Activated naive CD4-positive, alpha-beta T cell treated with anti-CD3 and anti-CD28 coated beads, Interleukin-2, amount 50 U/mL, for 24 hours (primary cell): ENCODE results near the gene APOBEC3H.

Experiments
- H3K27ac Mint-ChIP-seq: one replicate; pipeline ENCODE4 v1.8.0; 2021; ENCODE audit warnings: mild to moderate bottlenecking, mixed read lengths
- H3K27me3 Mint-ChIP-seq: one replicate; pipeline ENCODE4 v1.8.0; 2021; ENCODE audit warnings: mixed read lengths
- H3K36me3 Mint-ChIP-seq: one replicate; pipeline ENCODE4 v1.8.0; 2021; ENCODE audit warnings: mixed read lengths
- H3K4me1 Mint-ChIP-seq: one replicate; pipeline ENCODE4 v1.8.0; 2021; ENCODE audit warnings: mixed read lengths
- H3K4me3 Mint-ChIP-seq: one replicate; pipeline ENCODE4 v1.8.0; 2021; ENCODE audit warnings: mild to moderate bottlenecking, mixed read lengths
- H3K9me3 Mint-ChIP-seq: one replicate; pipeline ENCODE4 v1.8.0; 2021; ENCODE audit warnings: mixed read lengths

APOBEC3H gene

GRCh38 chr22:39136317-39136716 lies 39.3 kb downstream of the APOBEC3H start:
- H3K4me1 Mint-ChIP-seq = no peaks in the 10 kb centered on the region
- no peak overlapping the region for H3K27ac Mint-ChIP-seq
- H3K9me3 Mint-ChIP-seq = no peaks in the 10 kb centered on the region
- H3K4me3 Mint-ChIP-seq = no peak overlapping the region
- H3K27me3 Mint-ChIP-seq = no peaks in the 10 kb centered on the region
- H3K36me3 Mint-ChIP-seq = peaks cover 2% of the 10 kb centered on the region

GRCh38 chr22:39138357-39138997 lies 41.4 kb downstream of the APOBEC3H start:
- H3K4me3 Mint-ChIP-seq = no peak overlapping the region
- H3K9me3 Mint-ChIP-seq = no peaks in the 10 kb centered on the region
- peaks cover 6% of the 10 kb centered on the region for H3K4me1 Mint-ChIP-seq
- H3K27ac Mint-ChIP-seq = no peak overlapping the region
- no peaks in the 10 kb centered on the region for H3K27me3 Mint-ChIP-seq
- H3K36me3 Mint-ChIP-seq = peaks cover 2% of the 10 kb centered on the region

GRCh38 chr22:39139933-39140332 lies 42.9 kb downstream of the APOBEC3H start:
- Mint-ChIP-seq H3K27ac (peak overlapping the region; percentile 17), H3K27me3 (no peaks in the 10 kb centered on the region), H3K36me3 (peaks cover 2% of the 10 kb centered on the region), H3K9me3 (no peaks in the 10 kb centered on the region), H3K4me1 (peaks cover 19% of the 10 kb centered on the region), H3K4me3 (no peak overlapping the region)

GRCh38 chr22:39142088-39142680 lies 45.1 kb downstream of the APOBEC3H start:
- Mint-ChIP-seq H3K27ac (no peak overlapping the region), H3K9me3 (no peaks in the 10 kb centered on the region), H3K4me1 (peaks cover 29% of the 10 kb centered on the region), H3K4me3 (no peak overlapping the region), H3K36me3 (no peaks in the 10 kb centered on the region), H3K27me3 (no peaks in the 10 kb centered on the region)

- Mint-ChIP-seq H3K27me3 (no peaks in the 10 kb centered on the region), H3K4me1 (peaks cover 41% of the 10 kb centered on the region), H3K4me3 (peak overlapping the region; percentile 85), H3K9me3 (no peaks in the 10 kb centered on the region), H3K27ac (peak overlapping the region; percentile 89), H3K36me3 (no peaks in the 10 kb centered on the region)
These were observed 47.2 kb downstream of the APOBEC3H start for GRCh38 chr22:39144101-39144767.

- no peaks in the 10 kb centered on the region for H3K9me3 Mint-ChIP-seq
- H3K36me3 Mint-ChIP-seq = no peaks in the 10 kb centered on the region
- peak overlapping the region; percentile 84 for H3K27ac Mint-ChIP-seq
- H3K4me3 Mint-ChIP-seq = peak overlapping the region; percentile 86
- no peaks in the 10 kb centered on the region for H3K27me3 Mint-ChIP-seq
- H3K4me1 Mint-ChIP-seq = peaks cover 63% of the 10 kb centered on the region
These were observed 49.4 kb downstream of the APOBEC3H start for GRCh38 chr22:39146256-39147101.

GRCh38 chr22:39147335-39148025 lies 50.4 kb downstream of the APOBEC3H start:
- Mint-ChIP-seq H3K27ac (peak overlapping the region; percentile 41), H3K27me3 (no peaks in the 10 kb centered on the region), H3K36me3 (no peaks in the 10 kb centered on the region), H3K9me3 (no peaks in the 10 kb centered on the region), H3K4me3 (no peak overlapping the region), H3K4me1 (peaks cover 64% of the 10 kb centered on the region)

- Mint-ChIP-seq H3K4me1 (peaks cover 59% of the 10 kb centered on the region), H3K27me3 (no peaks in the 10 kb centered on the region), H3K36me3 (no peaks in the 10 kb centered on the region), H3K27ac (peak overlapping the region; percentile 41), H3K9me3 (no peaks in the 10 kb centered on the region), H3K4me3 (no peak overlapping the region)
These were observed 51.1 kb downstream of the APOBEC3H start for GRCh38 chr22:39148026-39148726.

- H3K4me3 Mint-ChIP-seq = no peak overlapping the region
These were observed 51.9 kb downstream of the APOBEC3H start for GRCh38 chr22:39148727-39149535.

GRCh38 chr22:39149915-39150847 lies 53.1 kb downstream of the APOBEC3H start:
- Mint-ChIP-seq H3K36me3 (no peaks in the 10 kb centered on the region), H3K9me3 (no peaks in the 10 kb centered on the region), H3K4me3 (peak overlapping the region; percentile 70), H3K27me3 (no peaks in the 10 kb centered on the region), H3K4me1 (peaks cover 51% of the 10 kb centered on the region), H3K27ac (no peak overlapping the region)

More at GRCh38 chr22:39148727-39149535, 51.9 kb downstream of the APOBEC3H start:
- Mint-ChIP-seq H3K36me3 (no peaks in the 10 kb centered on the region), H3K9me3 (no peaks in the 10 kb centered on the region), H3K27ac (peak overlapping the region; percentile 30), H3K27me3 (no peaks in the 10 kb centered on the region), H3K4me1 (peaks cover 58% of the 10 kb centered on the region)

GRCh38 chr22:39150848-39151215 lies 53.8 kb downstream of the APOBEC3H start:
- Mint-ChIP-seq H3K9me3 (no peaks in the 10 kb centered on the region), H3K27ac (no peak overlapping the region), H3K27me3 (no peaks in the 10 kb centered on the region), H3K4me1 (peaks cover 51% of the 10 kb centered on the region), H3K36me3 (no peaks in the 10 kb centered on the region), H3K4me3 (peak overlapping the region; percentile 70)

GRCh38 chr22:39151329-39151975 lies 54.4 kb downstream of the APOBEC3H start:
- Mint-ChIP-seq H3K9me3 (no peaks in the 10 kb centered on the region), H3K4me3 (peak overlapping the region; percentile 94), H3K27ac (peak overlapping the region; percentile 79), H3K36me3 (no peaks in the 10 kb centered on the region), H3K4me1 (peaks cover 44% of the 10 kb centered on the region), H3K27me3 (no peaks in the 10 kb centered on the region)

- H3K36me3 Mint-ChIP-seq = no peaks in the 10 kb centered on the region
- no peaks in the 10 kb centered on the region for H3K9me3 Mint-ChIP-seq
- H3K4me1 Mint-ChIP-seq = peaks cover 40% of the 10 kb centered on the region
- peak overlapping the region; percentile 94 for H3K4me3 Mint-ChIP-seq
- H3K27me3 Mint-ChIP-seq = no peaks in the 10 kb centered on the region
- H3K27ac Mint-ChIP-seq = peak overlapping the region; percentile 23
These were observed 55.0 kb downstream of the APOBEC3H start for GRCh38 chr22:39152024-39152510.
